ENCODE results near the gene MRPS24. TPM values are rescaled to one million over a fixed set of nuclear protein-coding genes. Genes with fewer than 3 reads are reported as not detected.
A peak's percentile ranks its signal among the peaks of the same experiment; 100 is the strongest.

The MRPS24 gene
- total and polyA plus RNA-seq, 2 of the 13 experiments (the other 11 are each of a cell fraction or from before 2014, with no cell fraction given): 135 to 162 TPM

GRCh38 chr7:43869006-43869866 lies at the start of gene MRPS24 (continued):
- TF ChIP-seq TBX2 (CRISPR knock-in tag; IDR thresholded peaks at IDR 0.05; ENCODE audit: borderline replicate concordance) (peak; percentile 67), PTBP1 (IDR thresholded peaks at IDR 0.05; ENCODE audit: low read depth, low read length, poor library complexity, severe bottlenecking) (no peak), ZNF687 (CRISPR knock-in tag; IDR thresholded peaks at IDR 0.05) (peak; percentile 79), GFI1 (CRISPR knock-in tag; IDR thresholded peaks at IDR 0.05; ENCODE audit: borderline replicate concordance) (no peak), KAT7 (CRISPR knock-in tag; IDR thresholded peaks at IDR 0.05; ENCODE audit: borderline replicate concordance) (peak; percentile 84; the same call in 1 of the 2 replicates), ZNF460 (CRISPR knock-in tag; IDR thresholded peaks at IDR 0.05; ENCODE audit: borderline replicate concordance) (no peak), PHF5A (CRISPR knock-in tag; IDR thresholded peaks at IDR 0.05; ENCODE audit: low read depth, unreplicated experiment) (peak; percentile 70), TARDBP (CRISPR knock-in tag; IDR thresholded peaks at IDR 0.05) (peak; percentile 79), ZNF761 (CRISPR knock-in tag; conservative IDR thresholded peaks at IDR 0.05) (no peak), ZNF10 (CRISPR knock-in tag; IDR thresholded peaks at IDR 0.05; ENCODE audit: borderline replicate concordance, low read depth) (no peak), STAT5B (CRISPR knock-in tag; IDR thresholded peaks at IDR 0.05) (peak; percentile 62; the same call in 1 of the 2 replicates), ZNF337 (CRISPR knock-in tag; IDR thresholded peaks at IDR 0.05; ENCODE audit: borderline replicate concordance, low read depth) (no peak), IRF2 (CRISPR knock-in tag; IDR thresholded peaks at IDR 0.05) (peak; percentile 52; the same call in 1 of the 2 replicates), ATF4 (CRISPR knock-in tag; IDR thresholded peaks at IDR 0.05) (no peak), ARNTL (CRISPR knock-in tag; IDR thresholded peaks at IDR 0.05) (no peak; the same call in 1 of the 2 replicates), ZSCAN29 (CRISPR knock-in tag; conservative IDR thresholded peaks at IDR 0.05) (no peak), TMF1 (CRISPR knock-in tag; IDR thresholded peaks at IDR 0.05; ENCODE audit: low read depth) (peak; percentile 72; the same call in 1 of the 2 replicates), TSC22D2 (CRISPR knock-in tag; IDR thresholded peaks at IDR 0.05; ENCODE audit: borderline replicate concordance) (0 out of 2 replicates have a peak, but pooled peaks have one; percentile 47), ARHGAP35 (CRISPR knock-in tag; IDR thresholded peaks at IDR 0.05; ENCODE audit: borderline replicate concordance) (0 out of 2 replicates have a peak, but pooled peaks have one; percentile 28), FOXA3 (CRISPR knock-in tag; IDR thresholded peaks at IDR 0.05) (peak; percentile 56), POGZ (CRISPR knock-in tag; IDR thresholded peaks at IDR 0.05) (peak; percentile 81), ZNF383 (CRISPR knock-in tag; IDR thresholded peaks at IDR 0.05; ENCODE audit: borderline replicate concordance) (no peak), ZBTB21 (CRISPR knock-in tag; IDR thresholded peaks at IDR 0.05) (no peak)

All from HepG2 (cell line).